NT2/D1 (cell line): ENCODE measurements around the gene ABCA2.

Experiments used
- SUZ12 ChIP-seq: IDR thresholded peaks from 2 replicates; pipeline ENCODE4 v1.6.1; 2011; ENCODE audit not compliant: insufficient read length, insufficient read depth; ENCODE audit errors: extremely low read depth
- YY1 ChIP-seq: IDR thresholded peaks from 2 replicates; pipeline ENCODE4 v1.6.1; 2011; ENCODE audit not compliant: insufficient read length, insufficient read depth

DNA sequence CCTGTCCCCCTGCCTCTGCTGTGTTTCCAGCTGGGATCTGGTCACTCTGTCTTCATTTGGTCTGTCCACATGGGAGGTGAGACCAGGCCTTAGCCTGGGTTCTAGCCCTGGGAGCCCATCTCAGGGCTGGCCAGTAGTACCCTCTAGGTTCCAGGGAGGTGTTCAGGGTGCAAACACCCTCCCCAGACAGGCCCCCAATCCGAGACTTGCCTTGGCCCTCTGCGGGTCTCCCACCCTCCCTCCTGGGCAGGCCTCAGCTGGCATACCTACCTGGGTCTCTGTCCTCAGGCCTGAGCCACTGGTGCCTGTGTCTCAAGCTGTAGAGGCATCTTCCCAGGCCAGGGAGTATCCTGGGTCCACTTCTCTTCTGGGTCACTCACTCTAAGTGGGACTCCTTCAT is 43.2 kb upstream of the ABCA2 start:
- TF ChIP-seq SUZ12 (no peak), YY1 (no peak)
